Measurements from ENCODE around the gene RASA3.

- TF ChIP-seq CTCF (IDR thresholded peaks at IDR 0.05) (no peak), POLR2AphosphoS5 (IDR thresholded peaks at IDR 0.05) (no peak), POLR2A (IDR thresholded peaks at IDR 0.05) (no peak), EP300 (IDR thresholded peaks at IDR 0.05) (no peak)
These were observed 76.0 kb downstream of the RASA3 start for GRCh38 chr13:114056205-114057013.

Measured in gastroesophageal sphincter (tissue), 3 donors.